GM13976 (cell line): ENCODE measurements around the gene ADAMTS14.

Experiments used
- DNase-seq: peaks from one replicate; pipeline ENCODE4 v3.0.0; 2012; ENCODE audit warnings: low spot score
- CTCF ChIP-seq: IDR thresholded peaks from 2 replicates; pipeline ENCODE4 v1.5.1; 2012; ENCODE audit warnings: borderline replicate concordance, mild to moderate bottlenecking; ENCODE audit not compliant: insufficient read depth; ENCODE audit errors: extremely low read depth, missing control alignments, control extremely low read depth
- in situ Hi-C: fragments of 300-500 bp; cut with MboI; formaldehyde crosslinking; loops from one replicate; pipeline ENCODE4 v1.12.0; 2022; ENCODE audit warnings: low sequenced_read_pairs, mixed read lengths, inconsistent platforms; ENCODE audit not compliant: unreplicated experiment

ADAMTS14 gene

GRCh38 chr10:70757856-70758255 is 85.5 kb downstream of the ADAMTS14 start:
- in situ Hi-C loops, result loop anchor here (25.0 kb wide), 1 partner anchor 296 kb away; no protein-coding TSS in a partner anchor
- no peak for TF ChIP-seq CTCF
- DNase-seq, result no peak

- peak; percentile 75 for TF ChIP-seq CTCF
- peak; percentile 79 for DNase-seq
- in situ Hi-C loops, result loop anchor here (25.0 kb wide), 1 partner anchor 297 kb away; no protein-coding TSS in a partner anchor
These were observed 86.6 kb downstream of the ADAMTS14 start for GRCh38 chr10:70758757-70759514.

GRCh38 chr10:70759781-70760180 is 87.5 kb downstream of the ADAMTS14 start:
- DNase-seq, result no peak
- no peak for TF ChIP-seq CTCF
- in situ Hi-C loops, result loop anchor here (10.0 to 25.0 kb wide), 2 partner anchors 205 to 297 kb away; no protein-coding TSS in a partner anchor

- in situ Hi-C loops, result loop anchor here (10.0 to 25.0 kb wide), 2 partner anchors 206 to 298 kb away; no protein-coding TSS in a partner anchor
- DNase-seq, result no peak
These were observed 88.0 kb downstream of the ADAMTS14 start for GRCh38 chr10:70760271-70760787.

GRCh38 chr10:70761031-70761601 is 88.8 kb downstream of the ADAMTS14 start:
- in situ Hi-C loops, result loop anchor here (10.0 to 25.0 kb wide), 2 partner anchors 206 to 299 kb away; no protein-coding TSS in a partner anchor
- no peak for DNase-seq
- TF ChIP-seq CTCF, result no peak

More at GRCh38 chr10:70760271-70760787, 88.0 kb downstream of the ADAMTS14 start:
- no peak for TF ChIP-seq CTCF

GRCh38 chr10:70761727-70762350 is 89.5 kb downstream of the ADAMTS14 start:
- no peak for DNase-seq
- in situ Hi-C loops, result loop anchor here (10.0 to 25.0 kb wide), 2 partner anchors 207 to 300 kb away; no protein-coding TSS in a partner anchor

More at GRCh38 chr10:70761727-70762350, 89.5 kb downstream of the ADAMTS14 start:
- no peak for TF ChIP-seq CTCF
